ENCODE results near the gene UBE2E3.

UBE2E3 gene

GRCh38 chr2:180980106-180980942 is at the start of gene UBE2E3:
Gene UBE2E3 (plus strand): TSS chr2:180980605. CDS start chr2:180982043, 1,438 bp downstream.
- peak; percentile 72 for ATAC-seq (ENCODE audit: insufficient read depth, low read depth)
- Histone ChIP-seq H3K36me3 (ENCODE audit: insufficient read depth, low read length) (peaks cover 20% of the 10 kb centered on the region), H3K9me3 (ENCODE audit: insufficient read depth, low read length, severe bottlenecking) (no peaks in the 10 kb centered on the region), H3K27ac (ENCODE audit: low read length) (peak within 1 kb of the TSS; percentile 70), H3K4me2 (ENCODE audit: insufficient read depth, low read length) (peak within 1 kb of the TSS; percentile 82), H3K4me3 (ENCODE audit: low read depth in 1 of 2, low read length in 2 of 2) (peak within 1 kb of the TSS; percentile 74 to 77), H3K79me2 (ENCODE audit: insufficient read depth, low read length) (peaks cover 26% of the 10 kb centered on the region), H3K4me1 (ENCODE audit: insufficient read depth, low read length) (peaks cover 46% of the 10 kb centered on the region), H2AFZ (ENCODE audit: low read depth, low read length) (peak within 1 kb of the TSS; percentile 85), H3K27me3 (ENCODE audit: insufficient read depth, low read length, poor library complexity) (peaks cover 34% of the 10 kb centered on the region), H4K20me1 (ENCODE audit: insufficient read depth, low read length) (no peaks in the 10 kb centered on the region), H3K9ac (ENCODE audit: low read depth, low read length) (peak within 1 kb of the TSS; percentile 71)
- peak; percentile 84 for DNase-seq
- no peak for TF ChIP-seq EZH2 (IDR thresholded peaks at IDR 0.05; ENCODE audit: borderline replicate concordance, low read depth, low read length, severe bottlenecking)
- TF ChIP-seq, protein P1, sequence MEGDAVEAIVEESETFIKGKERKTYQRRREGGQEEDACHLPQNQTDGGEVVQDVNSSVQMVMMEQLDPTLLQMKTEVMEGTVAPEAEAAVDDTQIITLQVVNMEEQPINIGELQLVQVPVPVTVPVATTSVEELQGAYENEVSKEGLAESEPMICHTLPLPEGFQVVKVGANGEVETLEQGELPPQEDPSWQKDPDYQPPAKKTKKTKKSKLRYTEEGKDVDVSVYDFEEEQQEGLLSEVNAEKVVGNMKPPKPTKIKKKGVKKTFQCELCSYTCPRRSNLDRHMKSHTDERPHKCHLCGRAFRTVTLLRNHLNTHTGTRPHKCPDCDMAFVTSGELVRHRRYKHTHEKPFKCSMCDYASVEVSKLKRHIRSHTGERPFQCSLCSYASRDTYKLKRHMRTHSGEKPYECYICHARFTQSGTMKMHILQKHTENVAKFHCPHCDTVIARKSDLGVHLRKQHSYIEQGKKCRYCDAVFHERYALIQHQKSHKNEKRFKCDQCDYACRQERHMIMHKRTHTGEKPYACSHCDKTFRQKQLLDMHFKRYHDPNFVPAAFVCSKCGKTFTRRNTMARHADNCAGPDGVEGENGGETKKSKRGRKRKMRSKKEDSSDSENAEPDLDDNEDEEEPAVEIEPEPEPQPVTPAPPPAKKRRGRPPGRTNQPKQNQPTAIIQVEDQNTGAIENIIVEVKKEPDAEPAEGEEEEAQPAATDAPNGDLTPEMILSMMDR (IDR thresholded peaks at IDR 0.05; ENCODE audit: borderline replicate concordance, extremely low read depth, low read length, poor library complexity, severe bottlenecking): peak; percentile 77

DNA sequence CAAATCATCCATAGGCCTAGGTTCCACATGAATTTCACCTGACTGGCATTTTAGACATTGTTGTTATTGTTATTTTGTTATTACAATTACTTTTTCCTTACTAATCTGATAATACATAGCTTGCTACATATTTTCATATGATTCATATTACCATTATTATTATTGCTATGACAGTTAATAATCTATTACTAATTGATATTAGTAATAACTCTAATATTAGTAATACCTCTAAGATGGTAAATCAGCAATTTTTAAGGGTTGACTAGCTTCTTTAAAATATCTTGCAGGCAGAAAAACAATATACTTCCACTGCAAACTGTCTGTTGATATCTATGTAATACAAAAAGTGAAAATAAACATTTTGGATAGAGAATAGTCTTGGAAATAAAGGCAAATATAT is 48.6 kb upstream of the UBE2E3 start:
- Histone ChIP-seq H3K27me3 (ENCODE audit: insufficient read depth, low read length, poor library complexity) (peaks cover 25% of the 10 kb centered on the region), H3K9ac (ENCODE audit: low read depth, low read length) (no peak overlapping the region), H2AFZ (ENCODE audit: low read depth, low read length) (no peak overlapping the region), H3K9me3 (ENCODE audit: insufficient read depth, low read length, severe bottlenecking) (no peaks in the 10 kb centered on the region), H4K20me1 (ENCODE audit: insufficient read depth, low read length) (no peaks in the 10 kb centered on the region), H3K4me1 (ENCODE audit: insufficient read depth, low read length) (no peaks in the 10 kb centered on the region), H3K27ac (ENCODE audit: low read length) (no peak overlapping the region), H3K4me2 (ENCODE audit: insufficient read depth, low read length) (no peak overlapping the region), H3K79me2 (ENCODE audit: insufficient read depth, low read length) (no peaks in the 10 kb centered on the region), H3K4me3 (ENCODE audit: low read depth in 1 of 2, low read length in 2 of 2) (no peak overlapping the region), H3K36me3 (ENCODE audit: insufficient read depth, low read length) (no peaks in the 10 kb centered on the region)
- TF ChIP-seq, protein P1 (IDR thresholded peaks at IDR 0.05; ENCODE audit: borderline replicate concordance, extremely low read depth, low read length, poor library complexity, severe bottlenecking): no peak
- no peak for TF ChIP-seq EZH2 (IDR thresholded peaks at IDR 0.05; ENCODE audit: borderline replicate concordance, low read depth, low read length, severe bottlenecking)
- no peak for ATAC-seq (ENCODE audit: insufficient read depth, low read depth)
- no peak for DNase-seq

- H3K9me3 ChIP-seq (ENCODE audit: insufficient read depth, low read length, severe bottlenecking): no peaks in the 10 kb centered on the region
- no peak for TF ChIP-seq EZH2 (IDR thresholded peaks at IDR 0.05; ENCODE audit: borderline replicate concordance, low read depth, low read length, severe bottlenecking)
- TF ChIP-seq, protein P1 (IDR thresholded peaks at IDR 0.05; ENCODE audit: borderline replicate concordance, extremely low read depth, low read length, poor library complexity, severe bottlenecking): no peak
- no peak overlapping the region for H3K27ac ChIP-seq (ENCODE audit: low read length)
- no peak for DNase-seq
- peaks cover 24% of the 10 kb centered on the region for H3K27me3 ChIP-seq (ENCODE audit: insufficient read depth, low read length, poor library complexity)
- no peaks in the 10 kb centered on the region for H3K4me1 ChIP-seq (ENCODE audit: insufficient read depth, low read length)
- ATAC-seq (ENCODE audit: insufficient read depth, low read depth): no peak
- H2AFZ ChIP-seq (ENCODE audit: low read depth, low read length): no peak overlapping the region
- no peaks in the 10 kb centered on the region for H4K20me1 ChIP-seq (ENCODE audit: insufficient read depth, low read length)
- no peaks in the 10 kb centered on the region for H3K36me3 ChIP-seq (ENCODE audit: insufficient read depth, low read length)
- H3K9ac ChIP-seq (ENCODE audit: low read depth, low read length): no peak overlapping the region
- H3K4me3 ChIP-seq (ENCODE audit: low read depth in 1 of 2, low read length in 2 of 2): no peak overlapping the region
- no peaks in the 10 kb centered on the region for H3K79me2 ChIP-seq (ENCODE audit: insufficient read depth, low read length)
- H3K4me2 ChIP-seq (ENCODE audit: insufficient read depth, low read length): no peak overlapping the region
These were observed 47.1 kb upstream of the UBE2E3 start for GRCh38 chr2:180933332-180933731.
